Mammary epithelial cell (primary cell): ENCODE results near the gene CD1B.

ENCODE experiments used
- EZH2 ChIP-seq: IDR thresholded peaks from 2 replicates; pipeline ENCODE4 v1.6.1; 2012; ENCODE audit warnings: low read length, inconsistent platforms, borderline replicate concordance
- TF ChIP-seq, protein P1 (sequence below), 2 donors: IDR thresholded peaks in 1 of 2; conservative IDR thresholded peaks in 1 of 2; 2 replicates each; pipeline ENCODE4 v1.5.1; 2011 to 2012; ENCODE audit warnings: inconsistent platforms in 2 of 2, low read length in 2 of 2, mild to moderate bottlenecking in 2 of 2, control low read depth in 1 of 2, low read depth in 1 of 2; ENCODE audit not compliant: insufficient read depth in 1 of 2; ENCODE audit errors: extremely low read depth in 1 of 2

DNA sequence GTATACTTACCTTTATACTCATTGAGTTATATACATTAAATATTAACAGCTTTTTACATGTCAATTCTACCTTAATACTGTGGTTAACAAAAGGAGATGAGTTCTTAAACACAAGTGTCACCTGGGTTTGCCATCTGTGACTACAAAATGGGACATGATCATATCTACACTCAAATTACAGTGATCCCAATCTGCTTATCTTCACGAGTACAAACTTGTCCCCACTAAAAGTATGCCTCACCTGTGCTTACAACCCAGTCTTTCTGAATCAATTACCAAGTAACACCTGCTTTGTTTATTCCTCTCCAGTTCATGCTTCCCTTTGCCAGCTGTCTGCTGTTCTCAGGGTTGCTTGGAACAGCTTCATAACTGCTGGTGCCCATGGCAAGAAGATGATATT is 31.2 kb upstream of the CD1B start:
- TF ChIP-seq, protein P1, sequence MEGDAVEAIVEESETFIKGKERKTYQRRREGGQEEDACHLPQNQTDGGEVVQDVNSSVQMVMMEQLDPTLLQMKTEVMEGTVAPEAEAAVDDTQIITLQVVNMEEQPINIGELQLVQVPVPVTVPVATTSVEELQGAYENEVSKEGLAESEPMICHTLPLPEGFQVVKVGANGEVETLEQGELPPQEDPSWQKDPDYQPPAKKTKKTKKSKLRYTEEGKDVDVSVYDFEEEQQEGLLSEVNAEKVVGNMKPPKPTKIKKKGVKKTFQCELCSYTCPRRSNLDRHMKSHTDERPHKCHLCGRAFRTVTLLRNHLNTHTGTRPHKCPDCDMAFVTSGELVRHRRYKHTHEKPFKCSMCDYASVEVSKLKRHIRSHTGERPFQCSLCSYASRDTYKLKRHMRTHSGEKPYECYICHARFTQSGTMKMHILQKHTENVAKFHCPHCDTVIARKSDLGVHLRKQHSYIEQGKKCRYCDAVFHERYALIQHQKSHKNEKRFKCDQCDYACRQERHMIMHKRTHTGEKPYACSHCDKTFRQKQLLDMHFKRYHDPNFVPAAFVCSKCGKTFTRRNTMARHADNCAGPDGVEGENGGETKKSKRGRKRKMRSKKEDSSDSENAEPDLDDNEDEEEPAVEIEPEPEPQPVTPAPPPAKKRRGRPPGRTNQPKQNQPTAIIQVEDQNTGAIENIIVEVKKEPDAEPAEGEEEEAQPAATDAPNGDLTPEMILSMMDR (conservative IDR thresholded peaks at IDR 0.05 in 1 of 2, IDR thresholded peaks at IDR 0.05 in 1 of 2; ENCODE audit: extremely low read depth in 1 of 2, insufficient read depth in 1 of 2, low read depth in 1 of 2, low read length in 2 of 2) = no peak
- TF ChIP-seq EZH2 = no peak
